ENCODE measurements around the gene KRT33B.
A peak's percentile ranks its signal among the peaks of the same experiment; 100 is the strongest.

The KRT33B gene

GRCh38 chr17:41345992-41346391, 23.6 kb downstream of the KRT33B start:
- DNase-seq = no peak

GRCh38 chr17:41343029-41343428, 26.6 kb downstream of the KRT33B start:
- no peak for DNase-seq

- peak; percentile 59 for DNase-seq
Measured at GRCh38 chr17:41340934-41341861, 28.4 kb downstream of the KRT33B start.

GRCh38 chr17:41340494-41340893, 29.1 kb downstream of the KRT33B start:
- no peak for DNase-seq

GRCh38 chr17:41339571-41340172, 29.9 kb downstream of the KRT33B start:
- DNase-seq = no peak

GRCh38 chr17:41338961-41339485, 30.6 kb downstream of the KRT33B start:
- peak; percentile 43 for DNase-seq

- no peak for DNase-seq
Measured at GRCh38 chr17:41335747-41336146, 33.9 kb downstream of the KRT33B start.

GRCh38 chr17:41334385-41335305, 35.0 kb downstream of the KRT33B start:
- DNase-seq = peak; percentile 26

- no peak for DNase-seq
Measured at GRCh38 chr17:41333836-41334235, 35.8 kb downstream of the KRT33B start.

- no peak for DNase-seq
Measured at GRCh38 chr17:41333098-41333497, 36.5 kb downstream of the KRT33B start.

GRCh38 chr17:41332239-41332638, 37.4 kb downstream of the KRT33B start:
- no peak for DNase-seq

- DNase-seq = no peak
Measured at GRCh38 chr17:41331606-41332005, 38.0 kb downstream of the KRT33B start.

- no peak for DNase-seq
Measured at GRCh38 chr17:41329279-41329948, 40.2 kb downstream of the KRT33B start.

- no peak for DNase-seq
Measured at GRCh38 chr17:41328207-41328606, 41.4 kb downstream of the KRT33B start.

GRCh38 chr17:41327411-41328120, 42.0 kb downstream of the KRT33B start:
- no peak for DNase-seq

- no peak for DNase-seq
Measured at GRCh38 chr17:41326173-41327145, 43.2 kb downstream of the KRT33B start.

- DNase-seq = no peak
Measured at GRCh38 chr17:41325611-41326010, 44.0 kb downstream of the KRT33B start.

- DNase-seq = no peak
Measured at GRCh38 chr17:41325126-41325525, 44.5 kb downstream of the KRT33B start.

- DNase-seq = no peak
Measured at GRCh38 chr17:41324180-41325075, 45.2 kb downstream of the KRT33B start.
